Loucy (cell line): ENCODE data around the gene DBH.

ENCODE experiments used
- CTCF ChIP-seq: fragments of 200-600 bp; sonication (generic); conservative IDR thresholded peaks from 2 replicates; pipeline ENCODE4 v1.5.1; 2014; ENCODE audit warnings: mild to moderate bottlenecking, antibody characterized with exemption, low read length
- EZH2phosphoT487 ChIP-seq: fragments of 200-600 bp; IDR thresholded peaks from 2 replicates; pipeline ENCODE4 v1.6.1; 2018; ENCODE audit warnings: antibody characterized with exemption, mild to moderate bottlenecking, moderate library complexity, borderline replicate concordance

- no peak for TF ChIP-seq CTCF
- TF ChIP-seq EZH2phosphoT487: no peak
These were observed 37.2 kb upstream of the DBH start for GRCh38 chr9:133598978-133599377.
